ENCODE data around the gene TFEC. TPM values are rescaled to one million over a fixed set of nuclear protein-coding genes. Genes with fewer than 3 reads are reported as not detected.

TFEC gene
- polyA plus RNA-seq, 1 donor from 2014 or later: not detected

GRCh38 chr7:115951547-115951946 is 79.0 kb downstream of the TFEC start:
- H4K20me1 ChIP-seq (ENCODE audit: insufficient read depth): no peaks in the 10 kb centered on the region
- no peak overlapping the region for H3K9ac ChIP-seq (ENCODE audit: low read length)
- H3K36me3 ChIP-seq (ENCODE audit: insufficient read depth, low read length): no peaks in the 10 kb centered on the region
- H2AFZ ChIP-seq (ENCODE audit: low read depth, low read length): no peak overlapping the region
- no peaks in the 10 kb centered on the region for H3K27me3 ChIP-seq (ENCODE audit: insufficient read depth, low read depth, low read length)
- no peaks in the 10 kb centered on the region for H3K79me2 ChIP-seq (replicated peaks; ENCODE audit: insufficient read depth, low read length)
- H3F3A ChIP-seq (ENCODE audit: insufficient read depth, low read length, poor library complexity, severe bottlenecking): no peaks in the 10 kb centered on the region
- H3K9me3 ChIP-seq (ENCODE audit: low read length): no peaks in the 10 kb centered on the region
- H3K9me2 ChIP-seq (ENCODE audit: insufficient read depth, low read length): no peaks in the 10 kb centered on the region
- TF ChIP-seq SMC3 (conservative IDR thresholded peaks at IDR 0.05; ENCODE audit: poor library complexity) (no peak), REST (IDR thresholded peaks at IDR 0.05; ENCODE audit: borderline replicate concordance) (no peak), CTCF (IDR thresholded peaks at IDR 0.05; ENCODE audit: poor library complexity, severe bottlenecking) (no peak), EP300 (conservative IDR thresholded peaks at IDR 0.05; ENCODE audit: poor library complexity, severe bottlenecking) (no peak), RAD21 (conservative IDR thresholded peaks at IDR 0.05) (no peak), POLR2AphosphoS5 (IDR thresholded peaks at IDR 0.05) (no peak), TAF1 (IDR thresholded peaks at IDR 0.05; ENCODE audit: low read depth) (no peak), MXI1 (conservative IDR thresholded peaks at IDR 0.05; ENCODE audit: poor library complexity, severe bottlenecking) (no peak), EZH2 (IDR thresholded peaks at IDR 0.05; ENCODE audit: borderline replicate concordance, insufficient read depth, low read length, poor library complexity, severe bottlenecking) (no peak)
- no peak overlapping the region for H3K4me2 ChIP-seq (ENCODE audit: low read length)
- no peak overlapping the region for H3K4me3 ChIP-seq (ENCODE audit: low read length)
- H3K27ac ChIP-seq (ENCODE audit: low read length): no peak overlapping the region

GRCh38 chr7:115941703-115942268 is 88.8 kb downstream of the TFEC start:
- Histone ChIP-seq H3K4me3 (ENCODE audit: low read length) (no peak overlapping the region), H3K36me3 (ENCODE audit: insufficient read depth, low read length) (no peaks in the 10 kb centered on the region), H3K27me3 (ENCODE audit: insufficient read depth, low read depth, low read length) (no peaks in the 10 kb centered on the region), H2AFZ (ENCODE audit: low read depth, low read length) (no peak overlapping the region), H3K9ac (ENCODE audit: low read length) (no peak overlapping the region), H3K79me2 (replicated peaks; ENCODE audit: insufficient read depth, low read length) (no peaks in the 10 kb centered on the region), H3K4me2 (ENCODE audit: low read length) (no peak overlapping the region), H3K27ac (ENCODE audit: low read length) (no peak overlapping the region), H4K20me1 (ENCODE audit: insufficient read depth) (no peaks in the 10 kb centered on the region), H3F3A (ENCODE audit: insufficient read depth, low read length, poor library complexity, severe bottlenecking) (no peaks in the 10 kb centered on the region), H3K9me2 (ENCODE audit: insufficient read depth, low read length) (no peaks in the 10 kb centered on the region), H3K9me3 (ENCODE audit: low read length) (no peaks in the 10 kb centered on the region)
- TF ChIP-seq SMC3 (conservative IDR thresholded peaks at IDR 0.05; ENCODE audit: poor library complexity): no peak
- no peak for TF ChIP-seq MXI1 (conservative IDR thresholded peaks at IDR 0.05; ENCODE audit: poor library complexity, severe bottlenecking)
- TF ChIP-seq EP300 (conservative IDR thresholded peaks at IDR 0.05; ENCODE audit: poor library complexity, severe bottlenecking): no peak
- TF ChIP-seq CTCF (IDR thresholded peaks at IDR 0.05; ENCODE audit: poor library complexity, severe bottlenecking): no peak
- TF ChIP-seq EZH2 (IDR thresholded peaks at IDR 0.05; ENCODE audit: borderline replicate concordance, insufficient read depth, low read length, poor library complexity, severe bottlenecking): no peak
- TF ChIP-seq TAF1 (IDR thresholded peaks at IDR 0.05; ENCODE audit: low read depth): no peak
- TF ChIP-seq POLR2AphosphoS5 (IDR thresholded peaks at IDR 0.05): no peak
- TF ChIP-seq RAD21 (conservative IDR thresholded peaks at IDR 0.05): no peak
- no peak for TF ChIP-seq REST (IDR thresholded peaks at IDR 0.05; ENCODE audit: borderline replicate concordance)

Measured in neural cell (in vitro differentiated cells).